Measurements from ENCODE around the gene TMEM201.
"Not testable (repeated sequence)": the region's sequence is repeated elsewhere in the genome, so short reads cannot be mapped to it uniquely, and the experiment has no call there.

The TMEM201 gene

GRCh38 chr1:9624081-9624480, 35.4 kb downstream of the TMEM201 start:
- DNase-seq = no peak

- not testable (repeated sequence) for DNase-seq
Observed at GRCh38 chr1:9625030-9625429, 36.3 kb downstream of the TMEM201 start.

- DNase-seq = no peak
Observed at GRCh38 chr1:9626201-9626608, 37.5 kb downstream of the TMEM201 start.

- no peak for DNase-seq
Observed at GRCh38 chr1:9628541-9629444, 40.1 kb downstream of the TMEM201 start.

- DNase-seq = no peak
Observed at GRCh38 chr1:9629445-9630201, 40.9 kb downstream of the TMEM201 start.

- DNase-seq = no peak
Observed at GRCh38 chr1:9630331-9631111, 41.8 kb downstream of the TMEM201 start.

GRCh38 chr1:9631613-9632012, 42.9 kb downstream of the TMEM201 start:
- no peak for DNase-seq

GRCh38 chr1:9633493-9633892, 44.8 kb downstream of the TMEM201 start:
- DNase-seq = no peak

GRCh38 chr1:9634582-9634981, 45.9 kb downstream of the TMEM201 start:
- no peak for DNase-seq

GRCh38 chr1:9639227-9639626, 50.5 kb downstream of the TMEM201 start:
- DNase-seq = no peak

- no peak for DNase-seq
Observed at GRCh38 chr1:9643351-9644256, 54.9 kb downstream of the TMEM201 start.

GRCh38 chr1:9646037-9646436, 57.3 kb downstream of the TMEM201 start:
- DNase-seq = no peak

GRCh38 chr1:9648171-9648570, 59.5 kb downstream of the TMEM201 start:
- no peak for DNase-seq

- DNase-seq = no peak
Observed at GRCh38 chr1:9649769-9650168, 61.1 kb downstream of the TMEM201 start.

GRCh38 chr1:9651220-9651564, 62.5 kb downstream of the TMEM201 start:
- DNase-seq = no peak

GRCh38 chr1:9651565-9652378, 63.1 kb downstream of the TMEM201 start, which contains the start of gene PIK3CD:
TSS of gene PIK3CD (plus strand) at chr1:9651731. CDS start at chr1:9710456, 58,725 bp downstream.
- DNase-seq = no peak

GRCh38 chr1:9652379-9653209, 63.9 kb downstream of the TMEM201 start:
- no peak for DNase-seq

GRCh38 chr1:9653210-9653490, 64.4 kb downstream of the TMEM201 start:
- no peak for DNase-seq

- no peak for DNase-seq
Observed at GRCh38 chr1:9653491-9654050, 64.9 kb downstream of the TMEM201 start.
